ENCODE measurements around the gene PLPP7. TPM values are rescaled to one million over a fixed set of nuclear protein-coding genes. Genes with fewer than 3 reads are reported as not detected.

Gene PLPP7
- total RNA-seq, 4 donors from 2014 or later = 7.8 to 11.1 (median 8.5) TPM

- no peak for TF ChIP-seq CTCF (IDR thresholded peaks at IDR 0.05; ENCODE audit: low read depth)
Observed at GRCh38 chr9:131279863-131280570, 9.5 kb upstream of the PLPP7 start.

DNA sequence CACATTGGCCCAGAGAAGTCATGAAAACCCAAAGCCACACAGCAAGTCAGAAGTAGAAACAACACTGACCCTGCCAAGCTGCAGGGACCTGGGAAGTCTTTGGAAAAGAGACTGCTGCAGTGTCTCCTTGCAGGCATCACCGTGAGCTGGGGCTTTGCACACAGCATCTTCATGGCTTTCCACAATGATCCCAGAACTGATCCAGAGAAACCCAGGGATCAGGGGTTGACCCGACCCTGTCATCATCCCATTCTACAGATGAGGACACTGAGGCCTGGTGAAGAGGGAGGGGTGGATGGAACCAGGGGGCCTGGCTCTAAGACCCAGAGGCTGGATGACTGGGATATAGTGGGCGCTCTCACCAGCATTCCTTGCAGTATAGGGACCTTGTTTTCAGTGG lies 8.9 kb upstream of the PLPP7 start:
- no peak for TF ChIP-seq CTCF (IDR thresholded peaks at IDR 0.05; ENCODE audit: low read depth)

GRCh38 chr9:131281119-131281965 lies 8.2 kb upstream of the PLPP7 start:
- TF ChIP-seq CTCF (IDR thresholded peaks at IDR 0.05; ENCODE audit: low read depth) = no peak

- TF ChIP-seq CTCF (IDR thresholded peaks at IDR 0.05; ENCODE audit: low read depth) = no peak
Observed at GRCh38 chr9:131282175-131282574, 7.3 kb upstream of the PLPP7 start.

DNA sequence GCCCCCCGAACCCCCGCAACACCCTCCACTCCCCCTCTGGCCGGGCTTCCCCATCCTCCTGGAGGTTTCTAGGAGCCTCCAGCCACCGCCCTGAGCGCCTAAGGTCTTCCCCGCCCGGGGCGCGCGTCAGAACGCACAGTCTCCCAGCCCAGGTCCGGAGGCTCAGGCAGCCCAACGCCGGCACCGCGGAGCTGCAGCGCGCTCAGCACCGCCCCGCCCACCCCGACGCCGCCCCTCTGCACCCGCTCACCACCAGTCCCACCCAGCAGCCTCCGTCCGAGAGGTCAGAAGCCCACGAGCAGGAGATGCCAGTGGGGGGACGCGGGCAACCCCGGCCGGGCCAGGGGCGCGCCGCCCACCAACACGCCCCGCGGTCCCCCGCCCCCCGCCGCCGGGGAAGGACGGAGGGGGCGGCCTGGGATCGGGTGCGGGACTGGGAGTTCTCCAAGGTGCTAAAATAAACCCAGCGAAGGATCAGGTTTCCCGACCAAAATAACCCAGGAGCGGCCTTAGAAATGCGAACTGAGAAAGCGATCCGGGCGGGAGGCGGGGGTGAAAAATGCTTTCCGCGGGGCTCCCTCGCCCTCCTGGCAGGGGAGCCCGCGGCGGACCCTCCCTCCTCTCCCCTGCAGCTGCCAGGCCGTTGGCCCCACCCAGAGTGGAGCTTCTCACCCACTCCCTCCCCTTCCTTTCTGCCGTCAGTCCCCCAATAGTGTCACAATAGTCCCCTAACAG lies 6.7 kb upstream of the PLPP7 start:
- TF ChIP-seq CTCF (IDR thresholded peaks at IDR 0.05; ENCODE audit: low read depth) = no peak

DNA sequence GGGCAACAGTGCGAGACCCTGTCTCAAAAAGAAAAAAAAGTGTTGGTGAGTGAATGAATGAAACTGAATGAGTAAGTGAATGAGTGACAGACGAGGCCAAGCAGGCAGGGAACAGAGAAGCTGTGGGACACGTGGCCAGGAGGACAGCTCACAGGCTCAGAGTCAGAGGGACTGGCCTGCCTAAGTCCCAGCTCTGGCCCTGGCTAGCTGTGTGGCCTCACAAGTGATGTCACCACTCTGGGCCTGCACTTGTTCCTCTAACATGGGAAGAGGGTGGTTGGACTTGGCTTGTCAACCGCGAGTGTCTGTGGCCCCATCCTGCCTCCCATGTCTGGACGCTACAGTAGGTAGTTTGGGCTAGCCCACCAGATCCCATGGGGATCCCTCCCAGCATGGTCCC lies 4.7 kb upstream of the PLPP7 start:
- TF ChIP-seq CTCF (IDR thresholded peaks at IDR 0.05; ENCODE audit: low read depth) = no peak

- TF ChIP-seq CTCF (IDR thresholded peaks at IDR 0.05; ENCODE audit: low read depth) = no peak
Observed at GRCh38 chr9:131287359-131287758, 2.2 kb upstream of the PLPP7 start.
